Right lobe of liver (tissue), 4 donors: ENCODE data around the gene FGD5.

Source experiments
- CTCF ChIP-seq, 4 donors: fragments of 200-600 bp in 3 of 4; fragments of 450-650 bp in 1 of 4; IDR thresholded peaks; one replicate each; pipeline versions ENCODE4 v1.5.1 to v1.8.0; 2016 to 2022; ENCODE audit warnings: antibody characterized with exemption in 4 of 4, mild to moderate bottlenecking in 2 of 4
- POLR2A ChIP-seq: fragments of 450-650 bp; IDR thresholded peaks from one replicate; pipeline ENCODE4 v1.6.1; 2017; ENCODE audit warnings: antibody characterized with exemption, mild to moderate bottlenecking
- donor health status: DM: no; HTN: no; CAD: no.
- donor health status: DM: no; HTN: no; CAD: no.
- donor health status: DM: no; HTN: yes; CAD: no.

GRCh38 chr3:14871456-14872200, 52.9 kb downstream of the FGD5 start:
- TF ChIP-seq CTCF (IDR thresholded peaks at IDR 0.05): no peak
- TF ChIP-seq POLR2A: no peak
